GM12865 (cell line): ENCODE data around the gene ANKFN1.

ENCODE experiments used
- DNase-seq: peaks from one replicate; pipeline ENCODE4 v3.0.0; 2010; ENCODE audit warnings: low read depth
- H3K4me3 ChIP-seq: 2 replicates; pipeline ENCODE4 v1.5.1; 2011; ENCODE audit warnings: mild to moderate bottlenecking, low read depth, low read length, control low read depth
- TF ChIP-seq, protein P1 (sequence below): IDR thresholded peaks from 2 replicates; pipeline ENCODE4 v1.5.1; 2011; ENCODE audit warnings: low read length, control low read depth, low read depth, inconsistent platforms; ENCODE audit not compliant: insufficient read depth; ENCODE audit errors: missing control alignments

The ANKFN1 gene

DNA sequence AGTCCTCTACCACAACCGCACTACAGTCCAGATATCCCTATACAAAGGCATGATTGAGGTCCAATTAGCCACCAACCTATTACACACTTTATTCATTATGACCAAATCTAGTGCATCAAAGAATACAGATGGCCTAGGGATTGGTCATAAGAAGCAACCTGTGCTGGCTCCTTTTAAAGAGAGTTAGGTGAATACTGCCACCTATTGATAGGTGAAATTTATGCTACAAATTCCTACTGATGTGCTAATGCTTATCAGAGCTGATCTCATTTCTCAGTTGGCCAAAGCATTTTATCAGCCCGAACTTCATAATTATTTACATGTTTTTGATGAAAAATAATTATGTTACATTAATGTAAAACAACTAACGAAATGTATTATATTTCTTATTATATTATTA lies 166.3 kb downstream of the ANKFN1 start:
- peak; percentile 54 for DNase-seq
- no peak overlapping the region for H3K4me3 ChIP-seq
- TF ChIP-seq, protein P1, sequence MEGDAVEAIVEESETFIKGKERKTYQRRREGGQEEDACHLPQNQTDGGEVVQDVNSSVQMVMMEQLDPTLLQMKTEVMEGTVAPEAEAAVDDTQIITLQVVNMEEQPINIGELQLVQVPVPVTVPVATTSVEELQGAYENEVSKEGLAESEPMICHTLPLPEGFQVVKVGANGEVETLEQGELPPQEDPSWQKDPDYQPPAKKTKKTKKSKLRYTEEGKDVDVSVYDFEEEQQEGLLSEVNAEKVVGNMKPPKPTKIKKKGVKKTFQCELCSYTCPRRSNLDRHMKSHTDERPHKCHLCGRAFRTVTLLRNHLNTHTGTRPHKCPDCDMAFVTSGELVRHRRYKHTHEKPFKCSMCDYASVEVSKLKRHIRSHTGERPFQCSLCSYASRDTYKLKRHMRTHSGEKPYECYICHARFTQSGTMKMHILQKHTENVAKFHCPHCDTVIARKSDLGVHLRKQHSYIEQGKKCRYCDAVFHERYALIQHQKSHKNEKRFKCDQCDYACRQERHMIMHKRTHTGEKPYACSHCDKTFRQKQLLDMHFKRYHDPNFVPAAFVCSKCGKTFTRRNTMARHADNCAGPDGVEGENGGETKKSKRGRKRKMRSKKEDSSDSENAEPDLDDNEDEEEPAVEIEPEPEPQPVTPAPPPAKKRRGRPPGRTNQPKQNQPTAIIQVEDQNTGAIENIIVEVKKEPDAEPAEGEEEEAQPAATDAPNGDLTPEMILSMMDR, result peak; percentile 50

DNA sequence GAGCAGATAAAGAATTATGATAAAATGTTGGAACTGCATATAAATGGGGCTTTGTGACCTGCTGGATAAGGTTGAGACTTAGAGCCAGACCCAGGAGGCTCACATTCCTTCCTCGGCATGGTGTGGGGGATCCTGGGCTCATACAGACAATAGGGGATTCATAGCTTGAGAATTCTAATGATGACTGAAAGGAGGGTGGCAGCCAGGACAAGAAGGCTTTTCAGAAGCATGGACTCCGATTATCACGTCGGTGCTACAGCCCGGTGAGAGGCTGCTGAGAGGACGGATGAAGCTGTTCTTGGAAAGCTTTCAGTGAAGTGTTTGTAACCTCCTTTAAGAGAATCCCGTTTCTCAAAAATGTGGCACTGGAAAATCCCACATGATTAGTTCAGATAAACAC lies 167.2 kb downstream of the ANKFN1 start:
- no peak for DNase-seq
- H3K4me3 ChIP-seq, result no peak overlapping the region
- TF ChIP-seq, protein P1, result no peak

DNA sequence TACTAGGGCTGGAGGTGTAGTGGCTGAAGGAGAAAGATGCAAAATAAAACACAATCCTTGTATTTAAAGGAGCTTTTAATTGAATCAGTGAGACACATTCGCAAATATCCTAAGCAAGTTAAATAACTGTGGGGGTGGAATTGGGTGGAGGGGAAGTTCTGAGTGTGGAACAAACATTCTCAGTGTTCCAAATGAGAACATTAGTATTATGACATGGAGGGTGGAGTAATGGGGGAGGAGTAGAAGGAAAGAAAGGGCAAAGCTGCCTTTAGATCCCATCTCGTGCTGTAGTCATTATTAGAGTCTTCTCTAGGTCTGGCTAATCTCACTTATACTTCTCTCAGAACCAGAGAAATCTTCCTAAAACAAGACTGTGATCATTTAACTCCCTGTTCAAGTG lies 169.7 kb downstream of the ANKFN1 start:
- H3K4me3 ChIP-seq, result no peak overlapping the region
- no peak for DNase-seq
- TF ChIP-seq, protein P1, result no peak

DNA sequence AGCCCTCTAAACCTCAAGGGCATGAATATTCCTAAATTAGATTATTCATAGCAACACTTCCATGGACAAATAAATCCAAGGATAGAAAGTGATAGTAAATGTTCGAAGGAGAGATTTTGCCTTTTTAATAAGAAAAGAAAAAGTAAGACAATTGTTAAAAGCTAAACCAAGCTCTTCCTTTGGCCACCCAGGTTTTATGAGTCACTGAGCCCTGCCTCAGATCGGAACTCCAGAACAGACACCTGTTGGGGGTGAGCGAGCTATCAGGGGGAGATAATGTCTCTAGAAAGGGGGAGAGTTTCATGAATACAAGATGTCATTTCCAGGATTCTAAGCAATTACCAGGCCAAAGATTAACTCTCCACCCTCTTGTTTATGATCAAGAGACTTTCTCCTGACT lies 171.4 kb downstream of the ANKFN1 start:
- DNase-seq, result no peak
- H3K4me3 ChIP-seq, result no peak overlapping the region
- TF ChIP-seq, protein P1, result no peak

DNA sequence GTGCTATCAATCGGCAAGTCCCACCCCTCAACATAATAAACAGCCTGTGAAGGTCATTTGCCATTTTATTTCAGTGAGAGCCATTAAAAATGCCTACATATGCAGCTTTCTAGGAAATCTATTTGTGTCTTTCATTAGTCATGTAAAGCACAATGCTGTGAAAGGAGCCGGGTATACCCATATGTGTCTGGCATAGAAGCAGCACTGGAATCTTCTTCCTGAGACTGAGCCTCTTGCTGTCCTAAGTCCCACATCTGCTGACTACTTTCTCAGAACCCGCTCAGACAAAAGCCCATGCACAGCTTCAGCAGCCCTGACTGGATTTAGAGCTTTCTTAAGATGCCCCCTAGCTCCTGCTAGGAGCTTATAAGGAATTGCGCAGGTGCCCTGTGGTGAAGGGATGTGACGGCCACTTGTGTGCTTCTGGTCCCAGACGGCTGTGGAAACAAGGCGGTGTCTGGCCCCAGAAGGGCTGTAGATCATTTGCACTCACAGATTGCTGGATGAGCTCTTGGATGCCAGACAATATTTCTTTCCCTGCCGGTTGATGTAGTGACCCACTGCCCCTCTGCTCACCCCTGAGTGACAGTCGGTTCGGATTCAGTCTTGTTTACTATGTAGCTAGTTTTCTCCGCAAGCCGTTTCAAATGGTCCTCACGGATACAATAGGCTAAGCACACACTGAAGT lies 172.2 kb downstream of the ANKFN1 start:
- no peak for DNase-seq
- TF ChIP-seq, protein P1, result no peak
- H3K4me3 ChIP-seq, result no peak overlapping the region

DNA sequence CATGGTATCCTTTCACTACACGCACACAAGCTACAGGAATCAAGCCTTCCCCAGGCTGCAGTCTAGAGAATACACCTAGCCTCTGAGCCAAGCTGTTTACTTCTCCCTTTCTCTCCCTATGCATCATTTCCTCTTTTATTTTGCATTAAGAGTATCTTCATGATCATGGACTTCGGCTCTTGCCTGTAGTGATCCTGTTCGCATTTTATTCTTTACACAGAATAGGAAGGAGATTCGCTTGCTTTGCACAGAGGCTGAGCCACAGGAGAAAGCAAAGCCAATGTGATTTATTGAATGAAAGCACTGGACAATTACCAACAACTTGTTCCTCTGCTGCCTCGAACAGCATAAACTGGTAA lies 172.7 kb downstream of the ANKFN1 start:
- no peak overlapping the region for H3K4me3 ChIP-seq
- DNase-seq, result no peak
- TF ChIP-seq, protein P1, result no peak

DNA sequence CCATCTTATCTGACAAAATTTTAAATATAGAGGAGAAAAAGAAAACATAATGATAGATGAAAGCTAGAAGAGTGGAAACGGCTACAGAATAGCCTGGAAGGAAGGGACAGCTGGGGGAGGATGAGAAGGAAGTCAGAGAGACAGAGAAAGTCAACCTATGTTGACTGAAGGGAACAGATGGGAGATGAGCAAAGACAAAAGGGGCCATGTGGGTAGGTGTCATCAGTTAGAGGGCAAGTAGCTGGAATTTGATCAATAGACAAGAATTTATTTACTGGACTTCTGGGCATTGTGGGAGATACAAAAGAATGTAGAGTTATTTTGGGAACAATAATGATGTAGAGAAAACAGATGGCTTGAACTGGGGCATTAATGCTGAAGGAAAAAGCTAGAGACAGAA lies 194.4 kb downstream of the ANKFN1 start:
- TF ChIP-seq, protein P1, result no peak
- DNase-seq, result no peak

More for the DNA sequence above, 194.4 kb downstream of the ANKFN1 start:
- no peak overlapping the region for H3K4me3 ChIP-seq
